ENCODE measurements around the gene AKR1C8.

DNA sequence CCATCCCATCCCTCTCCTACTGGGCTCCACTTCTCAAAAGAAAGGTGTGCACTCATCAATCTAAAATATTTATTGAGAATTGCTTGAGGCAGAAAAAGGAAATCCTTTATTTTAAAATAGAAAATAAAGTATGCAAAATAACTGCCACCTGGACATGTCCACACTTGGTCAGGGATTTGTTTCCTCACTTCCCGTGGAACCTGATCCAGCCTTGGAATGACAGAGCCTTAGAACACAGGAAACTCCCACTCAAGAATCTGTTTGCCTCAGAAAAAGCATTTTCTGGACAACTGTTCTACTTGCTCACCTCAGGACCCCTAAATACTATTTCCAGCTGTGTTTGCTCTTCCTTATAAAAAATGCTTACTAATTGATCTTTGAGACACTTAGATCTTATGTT, 29.0 kb downstream of the AKR1C8 start:
- TF ChIP-seq, protein P1, sequence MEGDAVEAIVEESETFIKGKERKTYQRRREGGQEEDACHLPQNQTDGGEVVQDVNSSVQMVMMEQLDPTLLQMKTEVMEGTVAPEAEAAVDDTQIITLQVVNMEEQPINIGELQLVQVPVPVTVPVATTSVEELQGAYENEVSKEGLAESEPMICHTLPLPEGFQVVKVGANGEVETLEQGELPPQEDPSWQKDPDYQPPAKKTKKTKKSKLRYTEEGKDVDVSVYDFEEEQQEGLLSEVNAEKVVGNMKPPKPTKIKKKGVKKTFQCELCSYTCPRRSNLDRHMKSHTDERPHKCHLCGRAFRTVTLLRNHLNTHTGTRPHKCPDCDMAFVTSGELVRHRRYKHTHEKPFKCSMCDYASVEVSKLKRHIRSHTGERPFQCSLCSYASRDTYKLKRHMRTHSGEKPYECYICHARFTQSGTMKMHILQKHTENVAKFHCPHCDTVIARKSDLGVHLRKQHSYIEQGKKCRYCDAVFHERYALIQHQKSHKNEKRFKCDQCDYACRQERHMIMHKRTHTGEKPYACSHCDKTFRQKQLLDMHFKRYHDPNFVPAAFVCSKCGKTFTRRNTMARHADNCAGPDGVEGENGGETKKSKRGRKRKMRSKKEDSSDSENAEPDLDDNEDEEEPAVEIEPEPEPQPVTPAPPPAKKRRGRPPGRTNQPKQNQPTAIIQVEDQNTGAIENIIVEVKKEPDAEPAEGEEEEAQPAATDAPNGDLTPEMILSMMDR (conservative IDR thresholded peaks at IDR 0.05 in 1 of 2, IDR thresholded peaks at IDR 0.05 in 1 of 2; ENCODE audit: extremely low read depth in 1 of 2, insufficient read depth in 1 of 2, low read depth in 1 of 2, low read length in 2 of 2): no peak
- no peak for TF ChIP-seq EZH2 (IDR thresholded peaks at IDR 0.05; ENCODE audit: borderline replicate concordance, low read length)

All from mammary epithelial cell (primary cell).